ENCODE data around the gene POLRMT.
"Not testable (repeated sequence)": the region's sequence is repeated elsewhere in the genome, so short reads cannot be mapped to it uniquely, and the experiment has no call there.

POLRMT gene

DNA sequence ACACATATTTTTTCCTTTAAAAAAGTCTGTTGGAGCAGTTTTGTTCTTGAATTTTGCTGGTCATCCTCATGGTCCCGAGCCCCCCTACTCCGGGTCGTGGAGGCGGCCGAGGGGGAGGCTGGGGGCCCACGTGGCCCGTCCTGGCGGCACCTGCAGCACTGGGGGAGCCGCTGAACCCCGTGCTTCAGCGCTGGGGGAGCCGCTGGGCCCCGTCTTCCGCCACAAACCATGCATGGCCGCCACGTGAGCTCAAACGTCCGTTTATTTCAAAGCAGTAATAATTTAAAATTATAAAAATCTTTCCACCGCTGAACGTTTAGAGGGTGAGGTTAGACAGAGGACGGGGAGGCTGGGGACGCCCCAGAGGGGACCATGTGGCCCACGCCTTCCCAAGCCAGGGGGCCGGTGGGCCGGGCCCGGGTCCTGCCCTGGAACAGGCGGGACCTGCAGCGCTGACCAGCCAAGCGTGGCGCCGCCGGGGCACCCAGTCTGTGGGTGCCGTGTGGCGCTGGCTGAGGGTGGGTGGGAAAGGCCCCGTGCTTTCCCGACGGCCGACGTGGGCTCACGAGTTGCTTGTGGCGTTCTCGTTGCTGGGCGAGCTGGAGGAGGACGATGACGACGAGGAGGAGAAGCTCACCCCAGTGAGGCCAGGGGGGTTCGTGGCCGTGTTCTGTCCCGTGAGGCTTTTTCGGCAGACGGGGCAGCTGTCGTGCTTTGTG lies 14.4 kb upstream of the POLRMT start:
- DNase-seq (ENCODE audit: low spot score) = no peak

DNA sequence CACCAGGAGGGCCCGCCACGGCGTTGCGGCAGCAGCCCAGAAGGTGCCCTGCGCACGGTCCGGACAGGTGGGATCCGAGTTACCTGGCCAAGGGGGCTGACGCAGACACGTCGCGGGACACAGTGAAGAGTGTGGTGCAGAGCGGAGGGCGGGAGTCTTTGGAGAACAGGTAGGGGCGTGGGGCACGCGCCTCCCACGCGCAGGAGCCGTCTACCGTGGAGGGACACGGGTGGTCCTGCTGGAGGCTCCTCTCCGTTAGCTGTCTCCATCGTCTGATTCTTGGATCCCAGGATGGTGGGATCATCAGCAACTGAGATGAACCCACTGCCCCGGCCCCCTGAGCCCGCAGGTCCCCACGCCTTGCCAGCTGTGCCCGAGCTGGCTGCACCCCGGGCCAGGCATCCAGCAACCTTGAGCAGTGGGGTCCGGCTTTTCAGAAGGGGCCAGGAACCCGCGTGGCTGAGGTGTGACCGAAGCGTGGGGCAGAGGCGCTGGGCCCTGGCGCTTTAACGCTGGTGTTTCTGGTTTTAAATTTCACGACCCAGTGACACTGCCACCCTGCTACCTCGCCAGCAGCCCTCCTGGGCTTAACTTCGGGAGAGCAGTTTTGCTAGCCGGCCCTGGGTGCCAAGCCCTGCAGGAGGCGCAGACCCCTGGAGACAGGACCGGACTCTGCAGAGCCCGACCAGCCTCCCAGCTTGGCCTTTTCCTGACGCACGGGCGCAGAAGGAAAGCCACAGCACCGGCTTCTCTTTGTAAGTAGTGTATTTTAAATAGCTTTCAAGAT lies 13.6 kb upstream of the POLRMT start:
- DNase-seq (ENCODE audit: low spot score) = no peak

DNA sequence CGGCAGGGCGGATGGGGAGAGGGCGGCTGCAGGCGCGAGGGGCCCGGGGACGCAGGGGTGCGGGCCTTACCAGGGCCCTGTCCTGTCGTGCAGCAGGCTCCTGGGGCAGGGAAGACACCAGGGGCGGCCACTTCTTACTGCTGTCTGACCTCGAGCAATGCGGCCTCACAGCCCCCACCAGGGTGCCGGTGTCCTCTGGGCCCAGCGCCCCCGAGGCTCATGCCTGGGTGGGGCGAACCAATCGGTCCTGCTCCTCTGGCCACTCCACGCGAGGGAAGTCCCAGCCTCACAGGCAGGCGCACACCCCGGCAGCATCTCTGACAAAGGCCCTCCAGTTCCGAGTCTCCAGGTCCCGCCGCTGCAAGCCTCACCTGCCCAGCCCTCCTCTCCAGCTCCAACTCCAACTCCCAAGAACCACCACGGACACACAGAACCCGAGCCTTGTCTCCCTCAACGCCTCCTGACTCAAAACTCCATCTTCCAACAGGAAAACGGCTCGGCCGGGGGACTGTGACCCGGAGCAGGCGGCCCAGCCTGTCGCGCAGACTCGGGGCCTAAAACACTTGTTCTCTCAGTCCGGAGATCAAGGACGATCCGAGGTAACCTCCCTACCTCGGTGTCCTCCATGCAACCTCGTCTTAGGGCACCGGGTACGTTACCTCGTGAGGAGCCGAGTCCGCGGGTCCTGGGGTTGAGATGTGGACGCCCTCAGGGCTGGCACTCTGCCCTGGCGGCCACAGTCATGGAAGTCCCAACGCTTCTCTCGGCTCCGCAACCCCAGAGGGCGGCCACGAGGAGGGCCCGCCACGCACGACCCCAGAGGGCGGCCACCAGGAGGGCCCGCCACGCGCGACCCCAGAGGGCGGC lies 12.8 kb upstream of the POLRMT start:
- no peak for DNase-seq (ENCODE audit: low spot score)

DNA sequence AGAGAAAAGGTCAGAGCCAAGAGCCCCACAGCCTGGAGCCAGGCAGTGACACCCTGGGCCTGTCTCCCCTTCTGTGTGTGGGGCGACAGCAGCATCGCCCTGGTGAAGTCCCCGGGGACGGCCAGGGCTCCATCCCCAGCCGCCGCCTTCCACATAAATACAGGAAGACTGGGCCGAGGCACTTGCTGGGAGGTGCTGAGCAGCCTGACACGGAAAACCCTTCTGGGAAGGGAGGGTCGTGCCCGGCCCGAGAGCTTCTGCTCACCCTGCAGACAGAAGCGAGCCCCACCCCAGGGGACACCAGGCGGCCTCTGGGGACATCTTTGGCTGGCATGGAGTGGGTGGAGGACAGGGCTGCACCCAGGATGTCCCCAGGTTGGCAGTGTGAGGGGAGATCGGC lies 11.5 kb upstream of the POLRMT start:
- no peak for DNase-seq (ENCODE audit: low spot score)

DNA sequence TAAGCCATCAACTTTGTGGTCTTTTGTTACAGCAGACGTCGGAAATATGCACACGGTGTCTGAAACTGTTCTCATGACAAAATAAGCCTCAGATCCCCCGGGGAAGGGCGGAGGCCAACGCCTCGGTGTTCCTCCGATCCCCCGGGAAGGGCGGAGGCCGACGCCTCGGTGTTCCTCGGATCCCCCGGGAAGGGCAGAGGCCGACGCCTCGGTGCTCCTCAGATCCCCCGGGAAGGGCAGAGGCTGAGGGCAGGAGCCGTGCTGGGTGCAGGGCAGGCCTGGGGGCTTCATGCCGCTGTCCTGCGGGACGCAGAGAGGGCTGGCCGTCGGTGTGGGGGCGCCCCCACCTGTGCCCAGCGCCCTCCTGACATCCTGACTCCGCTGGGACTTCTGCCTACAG lies 11.0 kb upstream of the POLRMT start:
- DNase-seq (ENCODE audit: low spot score) = no peak

DNA sequence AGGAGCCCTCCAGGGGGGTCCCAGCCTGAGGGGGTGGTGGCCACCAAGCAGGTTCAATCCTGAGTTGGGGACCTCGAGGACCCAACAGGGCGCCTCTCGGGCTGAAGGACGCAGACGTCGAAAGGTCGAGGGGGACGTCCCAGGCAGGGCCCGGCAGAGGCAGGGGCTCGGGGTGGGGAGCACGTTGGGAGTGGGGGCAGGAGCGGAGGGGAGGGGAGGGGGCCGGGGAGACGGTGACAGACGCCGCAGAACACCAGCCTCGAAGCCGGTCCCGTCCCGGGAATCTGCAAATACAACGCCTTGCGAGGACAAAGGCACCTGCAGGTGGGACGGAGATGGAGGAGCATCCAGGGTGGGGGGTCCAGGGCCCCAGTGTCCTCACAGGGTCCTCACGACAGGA lies 10.4 kb upstream of the POLRMT start:
- no peak for DNase-seq (ENCODE audit: low spot score)

DNA sequence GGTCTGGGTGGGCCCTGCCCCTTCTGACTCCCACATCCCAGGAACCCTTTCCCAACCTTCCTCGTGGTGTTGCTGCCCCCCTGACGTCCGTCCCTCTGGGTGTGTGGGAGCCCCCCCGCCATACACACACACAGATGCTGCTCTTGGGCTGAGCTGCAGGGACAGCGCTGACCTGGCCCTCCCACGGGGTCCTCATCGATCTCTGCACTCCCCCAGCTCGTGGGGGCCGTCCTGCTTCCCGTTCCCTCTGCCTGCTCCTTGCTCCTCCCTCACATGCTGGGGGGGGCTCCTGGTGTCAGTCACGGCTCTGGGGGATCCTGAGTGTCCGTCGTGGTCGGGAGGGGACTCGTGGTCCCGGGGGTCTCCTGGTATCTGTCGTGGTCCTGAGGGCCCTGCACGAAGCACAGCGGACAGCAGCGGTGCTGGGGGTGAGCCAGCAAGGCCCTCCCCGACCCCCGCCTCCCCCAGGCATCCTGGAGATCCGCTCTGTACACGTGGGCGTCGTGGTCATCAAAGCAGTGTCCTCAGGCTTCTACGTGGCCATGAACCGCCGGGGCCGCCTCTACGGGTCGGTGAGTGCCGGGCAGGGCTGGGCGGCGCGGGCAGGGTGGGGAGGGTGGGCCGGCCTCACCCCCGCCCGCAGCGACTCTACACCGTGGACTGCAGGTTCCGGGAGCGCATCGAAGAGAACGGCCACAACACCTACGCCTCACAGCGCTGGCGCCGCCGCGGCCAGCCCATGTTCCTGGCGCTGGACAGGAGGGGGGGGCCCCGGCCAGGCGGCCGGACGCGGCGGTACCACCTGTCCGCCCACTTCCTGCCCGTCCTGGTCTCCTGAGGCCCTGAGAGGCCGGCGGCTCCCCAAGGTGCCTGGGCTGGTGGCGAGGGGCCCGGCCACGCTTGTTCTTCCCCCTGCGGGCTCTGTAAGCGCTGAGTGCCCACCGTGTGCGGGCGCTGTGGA lies 9.7 kb upstream of the POLRMT start:
- no peak for DNase-seq (ENCODE audit: low spot score)

DNA sequence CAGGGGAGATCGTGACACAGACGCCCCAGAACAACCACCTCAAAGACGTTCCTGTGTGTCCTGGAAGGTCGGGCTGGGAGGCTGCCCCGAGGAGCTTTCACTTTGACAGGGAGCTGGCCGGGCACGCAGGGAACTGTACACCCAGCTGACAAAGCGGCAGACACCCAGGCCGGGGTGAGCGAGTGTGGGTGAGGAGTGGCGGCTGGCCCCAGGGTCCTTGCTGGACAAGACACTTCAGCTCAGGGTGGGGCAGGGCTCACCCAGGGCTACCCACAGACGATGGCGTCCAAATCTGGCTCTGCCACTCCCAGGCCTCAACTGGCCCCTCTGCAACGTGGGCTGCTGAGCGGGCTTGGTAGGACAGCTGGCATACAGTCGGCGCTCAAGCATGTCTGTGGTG lies 8.4 kb upstream of the POLRMT start:
- no peak for DNase-seq (ENCODE audit: low spot score)

DNA sequence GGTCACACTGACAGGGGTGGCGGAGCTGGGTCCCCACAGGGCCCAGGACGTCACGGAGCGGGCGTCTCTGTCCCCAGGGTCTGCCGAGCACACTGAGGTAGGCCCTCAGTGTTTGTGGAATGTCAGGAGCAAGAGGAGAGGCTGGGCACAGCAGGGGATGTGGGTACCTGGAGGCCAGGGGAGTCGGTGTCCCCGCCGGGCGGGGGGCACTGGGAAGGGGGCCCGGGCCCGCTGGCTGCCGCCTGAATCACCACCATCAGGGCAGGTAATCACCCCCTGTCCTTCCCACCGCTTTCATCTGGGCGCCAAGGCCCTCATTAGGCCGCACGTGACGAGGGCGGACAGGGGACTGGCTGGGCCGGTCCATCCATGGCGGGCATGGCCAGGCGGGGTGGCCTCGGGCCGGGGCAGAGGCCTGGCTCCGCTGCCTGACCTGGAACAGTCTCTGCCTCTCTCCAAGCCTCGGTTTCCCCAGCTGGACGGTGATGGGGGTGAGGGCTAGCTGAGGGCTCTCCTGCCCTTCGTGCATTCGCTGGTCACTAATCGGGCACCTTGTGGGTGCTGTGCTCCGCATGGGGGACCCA lies 7.4 kb upstream of the POLRMT start:
- no peak for DNase-seq (ENCODE audit: low spot score)

DNA sequence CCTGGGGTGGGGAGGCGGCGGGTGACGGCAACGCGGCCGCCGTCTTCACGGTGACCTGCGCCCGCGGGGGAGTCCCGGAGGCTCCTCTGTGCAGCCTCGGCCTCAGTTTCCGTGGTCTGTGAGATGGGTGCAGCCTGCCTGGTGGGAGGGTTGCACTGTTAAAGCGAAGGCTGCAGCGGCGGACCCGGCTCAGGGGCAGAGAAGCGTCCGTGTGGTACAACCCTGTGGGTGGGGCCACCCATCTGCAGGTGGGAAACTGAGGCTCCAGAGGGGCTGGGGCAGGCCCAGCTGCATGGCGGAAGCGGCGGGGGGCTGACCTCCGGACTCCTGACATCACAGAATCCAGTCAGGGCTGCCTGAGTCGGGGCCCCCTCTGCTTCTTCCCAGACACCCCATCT lies 6.8 kb upstream of the POLRMT start:
- DNase-seq (ENCODE audit: low spot score) = no peak

DNA sequence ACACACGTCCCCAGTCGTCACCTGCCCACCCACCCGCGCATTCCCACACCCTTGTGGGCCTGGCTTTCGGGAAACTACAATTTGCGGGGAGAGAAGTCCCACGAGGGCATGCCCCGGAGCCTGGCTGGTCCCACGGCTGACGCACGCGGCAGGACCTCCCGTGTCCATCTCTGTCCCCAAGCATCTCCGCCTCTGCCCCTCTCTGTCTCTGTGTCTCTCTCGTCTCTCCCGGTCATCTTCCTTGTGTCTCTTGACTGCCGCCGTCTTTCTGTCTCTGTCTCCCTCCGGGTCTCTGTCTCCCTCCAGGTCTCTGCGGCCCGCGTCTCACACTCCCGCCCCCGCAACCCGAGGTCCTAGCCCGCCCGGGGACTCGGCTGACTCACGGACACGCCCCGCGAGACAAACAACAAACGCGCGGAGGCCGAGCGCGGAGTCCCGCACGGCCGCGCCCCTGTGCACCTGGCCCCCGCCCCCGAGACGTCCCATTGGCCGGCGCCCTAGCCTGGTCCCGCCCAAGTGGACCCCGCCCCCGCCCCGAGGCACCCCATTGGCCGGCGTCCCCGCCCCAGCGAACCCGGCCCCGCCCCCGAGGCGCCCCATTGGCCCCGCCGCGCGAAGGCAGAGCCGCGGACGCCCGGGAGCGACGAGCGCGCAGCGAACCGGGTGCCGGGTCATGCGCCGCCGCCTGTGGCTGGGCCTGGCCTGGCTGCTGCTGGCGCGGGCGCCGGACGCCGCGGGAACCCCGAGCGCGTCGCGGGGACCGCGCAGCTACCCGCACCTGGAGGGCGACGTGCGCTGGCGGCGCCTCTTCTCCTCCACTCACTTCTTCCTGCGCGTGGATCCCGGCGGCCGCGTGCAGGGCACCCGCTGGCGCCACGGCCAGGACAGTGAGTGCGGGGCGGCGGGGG lies 6.2 kb upstream of the POLRMT start, which contains the start of gene FGF22:
FGF22 (plus strand) TSS at position 627 of the 908 bp plus-strand sequence; CDS start at position 674, 47 bp downstream.
- peak; percentile 96 for DNase-seq (ENCODE audit: low spot score)

DNA sequence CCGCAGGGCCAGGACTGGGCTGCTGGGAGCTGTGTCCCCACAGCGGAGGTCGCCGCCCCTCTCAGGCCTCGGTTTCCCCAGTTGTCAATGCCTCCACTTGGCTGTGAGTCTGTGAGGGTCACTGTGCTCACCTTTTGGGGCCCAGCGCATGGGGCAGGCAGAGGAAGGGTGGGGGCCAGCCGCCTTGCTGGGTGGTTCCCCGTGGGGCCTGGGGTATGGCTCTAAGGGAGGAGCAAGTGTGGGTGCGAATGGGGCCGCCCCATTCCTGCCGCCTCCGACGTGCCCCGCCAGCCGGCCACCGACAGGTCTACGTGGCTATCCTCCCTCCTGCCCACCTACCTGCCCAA lies 5.5 kb upstream of the POLRMT start:
- no peak for DNase-seq (ENCODE audit: low spot score)

DNA sequence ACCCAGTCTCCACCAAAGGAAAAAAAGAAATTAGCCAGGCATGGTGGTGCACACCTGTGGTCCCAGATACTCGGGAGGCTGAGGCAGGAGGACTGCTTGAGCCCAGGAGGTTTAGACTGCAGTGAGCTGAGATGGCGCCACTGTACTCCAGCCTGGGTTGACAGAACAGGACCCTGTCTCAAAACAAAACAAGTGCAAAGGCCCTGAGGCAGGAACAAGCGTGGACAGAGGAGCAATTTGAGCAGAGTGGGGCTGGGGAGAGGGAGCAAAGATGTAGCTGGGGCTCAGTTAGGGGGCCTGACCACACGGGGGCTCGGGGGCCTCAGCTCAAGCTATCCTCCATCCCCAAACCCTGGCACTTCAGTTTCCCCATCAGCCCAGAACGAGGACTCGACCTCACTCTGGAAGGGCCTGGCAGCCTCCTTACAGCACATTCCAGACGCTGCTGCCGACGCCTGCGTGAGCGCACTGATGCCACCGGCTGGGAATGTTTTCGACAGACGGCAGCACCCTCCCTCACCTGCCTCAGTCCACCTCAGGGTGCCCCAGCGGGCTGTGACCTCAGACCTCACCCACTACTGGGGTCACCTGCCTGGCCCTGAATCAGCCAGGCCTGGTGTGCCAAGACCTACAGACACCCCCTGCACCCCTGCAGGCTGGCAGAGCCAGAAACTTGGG lies 1.8 kb upstream of the POLRMT start:
- DNase-seq (ENCODE audit: low spot score) = no peak

DNA sequence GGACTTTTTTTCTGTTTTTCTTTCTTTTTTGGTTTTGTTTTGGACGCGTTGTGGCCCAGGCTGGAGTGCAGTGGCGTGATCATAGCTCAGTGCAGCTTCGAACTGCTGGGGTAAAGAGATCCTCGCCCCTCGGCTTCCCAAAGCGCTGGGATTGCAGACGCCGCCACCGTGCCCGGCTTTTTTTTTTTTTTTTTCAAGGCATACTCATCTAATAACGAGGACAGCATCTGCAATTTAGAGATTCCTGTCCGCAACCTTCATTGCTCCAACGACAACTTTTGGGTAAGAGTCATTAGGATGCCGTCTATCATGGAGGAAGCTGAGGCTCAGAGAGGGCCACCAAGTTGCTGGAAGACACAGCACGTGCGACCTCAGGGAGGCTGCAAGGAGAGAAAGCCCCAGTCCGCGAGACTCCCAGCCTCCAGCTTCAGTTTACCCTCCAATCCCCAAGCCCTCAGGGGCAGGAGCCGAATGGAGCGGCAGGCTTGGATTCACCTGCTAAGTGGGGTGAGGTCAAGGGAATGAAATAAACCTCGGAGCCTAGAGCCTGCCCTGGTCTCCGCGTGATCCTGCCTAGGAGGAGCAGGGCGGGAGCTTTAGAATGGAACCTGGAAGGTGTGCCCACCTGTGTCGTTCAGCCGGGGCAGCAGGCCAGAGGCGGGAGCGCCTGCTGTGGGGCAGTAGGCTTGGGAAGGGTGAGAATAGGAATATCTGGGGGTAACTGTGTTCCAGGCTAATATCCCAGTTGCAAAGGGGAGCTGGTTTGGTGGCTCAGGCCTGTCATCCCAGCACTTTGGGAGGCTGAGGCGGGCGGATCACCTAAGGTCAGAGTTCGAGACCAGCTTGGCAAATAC lies 676 bp upstream of the POLRMT start:
- no peak for DNase-seq (ENCODE audit: low spot score)

DNA sequence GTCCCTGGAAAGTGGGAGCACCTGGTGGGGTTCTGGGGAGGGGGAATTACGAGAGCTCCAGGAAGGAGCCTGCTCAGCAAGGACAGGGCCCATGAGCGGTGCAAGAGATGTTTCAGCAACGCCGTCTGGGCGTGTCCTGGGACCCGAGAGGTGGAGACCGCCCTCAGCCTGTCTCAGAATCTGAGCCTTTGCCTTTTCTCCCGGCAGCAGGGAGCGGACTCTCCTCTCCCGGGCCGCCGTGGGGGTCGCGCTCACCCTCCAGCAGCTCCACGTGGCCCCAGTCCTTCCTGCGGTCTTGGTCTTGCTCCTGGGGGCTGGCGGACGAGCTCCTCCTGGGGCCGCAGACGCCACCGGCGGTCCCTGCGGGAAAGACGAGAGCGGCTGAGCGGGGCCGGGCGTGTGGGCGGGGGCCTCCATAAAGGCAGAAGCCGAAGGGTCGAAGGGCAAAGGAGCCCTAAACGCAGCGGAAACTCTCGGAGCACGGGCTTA lies 714 bp downstream of the POLRMT start:
- no peak for DNase-seq (ENCODE audit: low spot score)

DNA sequence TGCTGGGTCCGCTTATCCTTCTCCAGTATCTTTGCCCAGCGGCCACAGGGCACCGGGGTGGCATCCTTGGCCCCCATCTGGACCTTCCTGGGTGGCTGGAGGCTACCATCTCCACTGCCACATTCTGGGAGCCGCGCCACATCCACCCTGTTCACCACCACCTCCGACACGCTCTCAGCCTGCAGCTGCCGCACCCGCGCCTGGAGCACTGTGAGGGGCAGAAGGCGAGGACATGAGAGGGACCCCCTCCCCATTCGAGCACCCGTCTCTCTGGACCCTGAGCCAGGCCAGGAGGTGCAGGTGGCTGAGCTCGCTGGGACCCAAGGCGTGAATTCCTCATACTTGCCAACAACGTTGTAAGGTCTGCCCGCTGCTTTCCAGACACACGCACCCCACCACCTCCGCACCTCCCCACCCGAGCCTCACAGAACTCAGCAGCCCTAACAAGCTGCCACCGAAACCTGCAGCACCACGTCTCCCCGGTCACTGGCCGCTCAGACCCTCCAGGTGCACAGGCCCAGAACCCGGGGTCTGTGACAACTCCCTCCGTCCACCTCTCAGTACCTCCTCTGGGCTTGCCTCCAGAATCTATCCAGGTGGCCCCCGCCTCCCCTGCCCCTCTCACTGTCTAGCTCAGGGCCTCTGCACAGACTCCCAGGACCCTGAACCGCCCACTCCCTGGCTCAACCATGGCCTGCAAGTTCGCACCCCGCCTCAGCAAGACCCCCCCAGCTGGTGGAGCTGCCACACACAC lies 3.2 kb downstream of the POLRMT start:
- DNase-seq (ENCODE audit: low spot score) = no peak

DNA sequence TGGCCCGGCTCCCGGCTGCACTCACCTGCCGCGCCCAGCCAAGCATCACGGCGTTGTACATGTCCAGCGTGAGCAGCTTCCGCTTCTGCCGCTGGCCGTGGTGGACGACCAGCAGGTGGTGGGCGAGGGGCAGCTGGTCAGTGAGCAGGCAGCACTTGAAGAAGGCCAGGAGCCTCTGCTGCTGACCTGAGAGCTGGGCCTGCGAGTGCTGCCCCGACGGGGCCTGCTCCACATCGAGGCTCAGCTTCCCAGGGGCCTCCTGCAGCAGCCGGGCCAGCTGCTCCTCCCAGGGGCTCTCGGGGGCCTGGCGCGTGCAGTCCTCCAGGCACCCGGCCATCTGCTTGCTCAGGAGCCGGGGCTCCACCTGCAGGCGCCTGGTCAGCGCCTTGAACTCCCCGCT lies 3.8 kb downstream of the POLRMT start:
- not testable (repeated sequence) for DNase-seq (ENCODE audit: low spot score)

DNA sequence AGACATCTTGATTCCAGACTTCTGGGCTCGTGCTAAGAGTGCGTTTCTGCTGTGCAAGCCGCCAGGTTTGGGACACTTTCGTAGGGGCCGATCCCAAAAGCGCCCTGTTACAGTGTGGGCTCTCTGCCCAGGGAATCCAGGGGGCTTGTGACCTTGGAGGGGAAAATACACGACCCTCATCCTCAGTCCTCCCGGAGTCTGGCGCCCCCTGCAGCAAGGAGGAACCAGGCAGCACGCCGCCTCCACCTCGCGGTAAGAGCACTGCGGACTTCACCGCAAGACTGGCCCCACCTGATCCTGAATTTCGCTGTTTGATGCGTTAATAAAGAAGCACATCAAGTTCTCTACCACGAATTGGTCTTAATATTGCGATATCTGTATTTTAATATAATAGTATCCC lies 5.2 kb downstream of the POLRMT start:
- no peak for DNase-seq (ENCODE audit: low spot score)
